OCI-M1 (cell line): ENCODE measurements around the gene MYBPC3.
"Not testable (repeated sequence)": the region's sequence is repeated elsewhere in the genome, so short reads cannot be mapped to it uniquely, and the experiment has no call there.

Experiments used
- DNase-seq: peaks from one replicate; lab custom pipeline; 2025; lab: John Stamatoyannopoulos, UW

MYBPC3 gene

GRCh38 chr11:47338396-47339241, 13.9 kb downstream of the MYBPC3 start:
- no peak for DNase-seq

GRCh38 chr11:47337229-47337924, 15.1 kb downstream of the MYBPC3 start:
- no peak for DNase-seq

GRCh38 chr11:47336595-47336994, 15.9 kb downstream of the MYBPC3 start:
- DNase-seq: no peak

GRCh38 chr11:47335733-47336132, 16.8 kb downstream of the MYBPC3 start:
- no peak for DNase-seq

- not testable (repeated sequence) for DNase-seq
Measured at GRCh38 chr11:47334699-47335411, 17.6 kb downstream of the MYBPC3 start.

GRCh38 chr11:47333886-47334443, 18.5 kb downstream of the MYBPC3 start:
- DNase-seq: no peak

- no peak for DNase-seq
Measured at GRCh38 chr11:47333526-47333845, 19.0 kb downstream of the MYBPC3 start.

GRCh38 chr11:47332791-47333525, 19.5 kb downstream of the MYBPC3 start:
- DNase-seq: no peak

- DNase-seq: no peak
Measured at GRCh38 chr11:47332303-47332711, 20.2 kb downstream of the MYBPC3 start.

- DNase-seq: no peak
Measured at GRCh38 chr11:47331454-47332302, 20.8 kb downstream of the MYBPC3 start.

GRCh38 chr11:47329987-47330931, 22.2 kb downstream of the MYBPC3 start:
- no peak for DNase-seq

- no peak for DNase-seq
Measured at GRCh38 chr11:47329431-47329986, 23.0 kb downstream of the MYBPC3 start.

GRCh38 chr11:47328449-47329390, 23.8 kb downstream of the MYBPC3 start:
- no peak for DNase-seq

GRCh38 chr11:47327949-47328348, 24.6 kb downstream of the MYBPC3 start:
- DNase-seq: no peak

- DNase-seq: no peak
Measured at GRCh38 chr11:47327025-47327424, 25.5 kb downstream of the MYBPC3 start.

GRCh38 chr11:47326198-47326597, 26.3 kb downstream of the MYBPC3 start:
- DNase-seq: no peak

- no peak for DNase-seq
Measured at GRCh38 chr11:47325271-47326041, 27.0 kb downstream of the MYBPC3 start.
